Fibroblast of lung (primary cell): ENCODE measurements around the gene CHAF1B. TPM values are rescaled to one million over a fixed set of nuclear protein-coding genes. Genes with fewer than 3 reads are reported as not detected.
"Not testable (repeated sequence)": the region's sequence is repeated elsewhere in the genome, so short reads cannot be mapped to it uniquely, and the experiment has no call there.

Experiments used
- DNase-seq, 2 donors: peaks; one replicate each; pipeline versions ENCODE4 v3.0.0 to v3.0.0-alpha.2; 2010; ENCODE audit warnings: low read depth in 2 of 2
- H2AFZ ChIP-seq: 2 replicates; pipeline ENCODE4 v1.5.1; 2012; ENCODE audit warnings: low read length, control low read depth, inconsistent platforms
- H3K27ac ChIP-seq: 2 replicates; pipeline ENCODE4 v1.5.1; 2011; ENCODE audit warnings: low read length, control low read depth; ENCODE audit not compliant: insufficient read depth
- H3K27me3 ChIP-seq: 2 replicates; pipeline ENCODE4 v1.5.1; 2011; ENCODE audit warnings: mild to moderate bottlenecking, low read length; ENCODE audit not compliant: control insufficient read depth, insufficient read depth
- H3K36me3 ChIP-seq: 2 replicates; pipeline ENCODE4 v1.5.1; 2011; ENCODE audit warnings: low read length; ENCODE audit not compliant: control insufficient read depth, insufficient read depth
- H3K4me1 ChIP-seq: 2 replicates; pipeline ENCODE4 v1.5.1; 2011; ENCODE audit warnings: low read length; ENCODE audit not compliant: control insufficient read depth, insufficient read depth; ENCODE audit errors: extremely low read depth
- H3K4me2 ChIP-seq: 2 replicates; pipeline ENCODE4 v1.5.1; 2011; ENCODE audit warnings: low read length, control low read depth; ENCODE audit not compliant: insufficient read depth; ENCODE audit errors: extremely low read depth
- H3K4me3 ChIP-seq, 4 experiments: fragments of 200-600 bp in 1 of 4; sonication (generic) in 1 of 4; replicated peaks in 1 of 4; 2 replicates each; pipeline ENCODE4 v1.5.1; 2011 to 2016; ENCODE audit warnings: low read length in 4 of 4, low read depth in 3 of 4, mild to moderate bottlenecking in 3 of 4, control low read depth in 2 of 4, inconsistent platforms in 1 of 4, mixed read lengths in 1 of 4; ENCODE audit not compliant: insufficient read depth in 1 of 4; ENCODE audit errors: control extremely low read depth in 1 of 4
- H3K79me2 ChIP-seq: 2 replicates; pipeline ENCODE4 v1.5.1; 2012; ENCODE audit warnings: mild to moderate bottlenecking, low read length, inconsistent platforms; ENCODE audit not compliant: control insufficient read depth, insufficient read depth
- H3K9ac ChIP-seq: 2 replicates; pipeline ENCODE4 v1.5.1; 2011; ENCODE audit warnings: mild to moderate bottlenecking, low read length, control low read depth; ENCODE audit not compliant: insufficient read depth
- H3K9me3 ChIP-seq: 2 replicates; pipeline ENCODE4 v1.5.1; 2012; ENCODE audit warnings: low read depth, low read length; ENCODE audit not compliant: control insufficient read depth, insufficient read depth
- H4K20me1 ChIP-seq: 2 replicates; pipeline ENCODE4 v1.5.1; 2011; ENCODE audit warnings: low read length; ENCODE audit not compliant: control insufficient read depth, insufficient read depth; ENCODE audit errors: extremely low read depth
- EZH2 ChIP-seq: IDR thresholded peaks from 2 replicates; pipeline ENCODE4 v1.5.1; 2012; ENCODE audit warnings: low read length, control low read depth, mild to moderate bottlenecking; ENCODE audit errors: missing control alignments
- polyA plus RNA-seq, 2 donors: library from polyadenylated mRNA; depleted of rRNA in 1 of 2; stranded (reverse) in 1 of 2; unstranded in 1 of 2; fragments of >200 nt; gene quantifications; 2 replicates each; pipeline ENCODE4 v1.2.1, GENCODE V29; 2011 to 2012; ENCODE audit warnings: missing spikeins in 1 of 2
- total RNA-seq: library from RNA; depleted of rRNA; stranded (reverse); fragments of >200 nt; gene quantifications from 2 replicates; pipeline ENCODE4 v1.2.1, GENCODE V29; 2014
- TF ChIP-seq, protein P1 (sequence below), 2 donors: IDR thresholded peaks in 1 of 2; conservative IDR thresholded peaks in 1 of 2; 1 replicate in 1 of 2; 2 replicates in 1 of 2; pipeline ENCODE4 v1.5.1; 2011 to 2012; ENCODE audit warnings: low read length in 2 of 2, control low read depth in 1 of 2, inconsistent platforms in 1 of 2, low read depth in 1 of 2, mild to moderate bottlenecking in 1 of 2

Gene CHAF1B
- total and polyA plus RNA-seq, 2 donors (not counting 1 experiment from before 2014, with no cell fraction given) = 0.99 to 5.2 TPM

DNA sequence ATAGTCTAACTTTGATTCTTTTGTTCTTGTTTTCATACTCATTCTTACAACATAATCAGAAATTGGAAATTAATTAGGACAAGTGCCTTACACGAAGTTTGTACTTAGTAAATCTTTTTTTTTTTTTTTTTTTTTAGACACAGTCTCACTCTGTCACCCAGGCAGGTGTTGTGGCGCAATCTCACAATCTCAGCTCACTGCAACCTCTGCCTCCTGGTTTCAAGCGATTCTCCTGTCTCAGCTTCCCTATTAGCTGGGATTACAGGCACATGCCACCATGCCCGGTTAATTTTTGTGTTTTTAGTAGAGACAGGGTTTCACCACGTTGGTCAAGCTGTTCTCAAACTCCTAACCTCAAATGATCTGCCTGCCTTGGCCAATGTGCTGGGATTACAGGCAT lies 12.4 kb downstream of the CHAF1B start:
- no peaks in the 10 kb centered on the region for H3K4me1 ChIP-seq
- no peak overlapping the region for H2AFZ ChIP-seq
- H3K27ac ChIP-seq = no peak overlapping the region
- peaks cover 3% of the 10 kb centered on the region for H3K36me3 ChIP-seq
- no peak overlapping the region for H3K9ac ChIP-seq
- no peaks in the 10 kb centered on the region for H4K20me1 ChIP-seq
- H3K27me3 ChIP-seq = no peaks in the 10 kb centered on the region
- H3K9me3 ChIP-seq = no peaks in the 10 kb centered on the region
- no peak overlapping the region for H3K4me2 ChIP-seq
- no peak for DNase-seq
- TF ChIP-seq, protein P1, sequence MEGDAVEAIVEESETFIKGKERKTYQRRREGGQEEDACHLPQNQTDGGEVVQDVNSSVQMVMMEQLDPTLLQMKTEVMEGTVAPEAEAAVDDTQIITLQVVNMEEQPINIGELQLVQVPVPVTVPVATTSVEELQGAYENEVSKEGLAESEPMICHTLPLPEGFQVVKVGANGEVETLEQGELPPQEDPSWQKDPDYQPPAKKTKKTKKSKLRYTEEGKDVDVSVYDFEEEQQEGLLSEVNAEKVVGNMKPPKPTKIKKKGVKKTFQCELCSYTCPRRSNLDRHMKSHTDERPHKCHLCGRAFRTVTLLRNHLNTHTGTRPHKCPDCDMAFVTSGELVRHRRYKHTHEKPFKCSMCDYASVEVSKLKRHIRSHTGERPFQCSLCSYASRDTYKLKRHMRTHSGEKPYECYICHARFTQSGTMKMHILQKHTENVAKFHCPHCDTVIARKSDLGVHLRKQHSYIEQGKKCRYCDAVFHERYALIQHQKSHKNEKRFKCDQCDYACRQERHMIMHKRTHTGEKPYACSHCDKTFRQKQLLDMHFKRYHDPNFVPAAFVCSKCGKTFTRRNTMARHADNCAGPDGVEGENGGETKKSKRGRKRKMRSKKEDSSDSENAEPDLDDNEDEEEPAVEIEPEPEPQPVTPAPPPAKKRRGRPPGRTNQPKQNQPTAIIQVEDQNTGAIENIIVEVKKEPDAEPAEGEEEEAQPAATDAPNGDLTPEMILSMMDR (conservative IDR thresholded peaks at IDR 0.05 in 1 of 2, IDR thresholded peaks at IDR 0.05 in 1 of 2; ENCODE audit: low read depth in 1 of 2, low read length in 2 of 2) = no peak
- no peak for TF ChIP-seq EZH2
- no peaks in the 10 kb centered on the region for H3K79me2 ChIP-seq
- no peak overlapping the region for H3K4me3 ChIP-seq

DNA sequence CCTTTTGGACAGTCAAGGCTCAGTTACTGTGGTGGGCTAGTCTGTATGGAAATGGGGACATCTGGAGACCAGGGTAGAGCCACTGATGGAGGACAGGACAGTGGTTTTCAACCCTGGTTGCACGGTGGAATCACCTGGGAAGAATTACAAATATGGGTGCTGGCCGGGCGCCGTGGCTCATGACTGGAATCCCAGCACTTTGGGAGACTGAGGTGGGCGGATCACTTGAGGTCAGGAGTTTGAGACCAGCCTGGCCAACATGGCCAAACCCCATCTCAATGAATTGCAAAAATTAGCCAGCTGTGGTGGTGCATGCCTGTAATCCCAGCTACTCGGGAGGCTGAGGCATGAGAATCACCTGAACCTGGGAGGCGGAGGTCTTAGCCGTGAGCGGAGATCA lies 14.5 kb downstream of the CHAF1B start:
- not testable (repeated sequence) for H3K36me3 ChIP-seq, H3K9ac ChIP-seq, H3K4me2 ChIP-seq

DNA sequence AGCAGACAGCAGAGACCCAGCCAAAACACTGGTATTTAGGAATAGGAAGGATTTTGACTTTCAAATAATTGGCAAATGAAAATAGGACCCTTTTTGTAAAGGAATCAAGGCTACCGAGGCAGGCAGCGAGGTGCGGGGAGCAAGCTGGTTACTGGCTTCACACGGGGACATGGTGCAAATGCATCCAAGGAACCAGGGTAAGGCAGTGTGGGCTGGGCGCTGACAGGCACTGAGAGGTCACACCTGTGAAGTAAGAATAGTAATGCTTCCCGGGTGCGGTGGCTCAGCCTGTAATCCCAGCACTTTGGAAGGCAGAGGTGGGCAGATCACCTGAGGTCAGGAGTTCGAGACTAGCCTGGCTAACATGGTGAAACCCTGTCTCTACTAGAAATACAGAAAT lies 15.5 kb downstream of the CHAF1B start:
- H3K4me2 ChIP-seq = no peak overlapping the region
- H3K4me3 ChIP-seq = no peak overlapping the region
- DNase-seq = no peak
- H2AFZ ChIP-seq = no peak overlapping the region
- H3K79me2 ChIP-seq = no peaks in the 10 kb centered on the region
- no peak overlapping the region for H3K9ac ChIP-seq
- no peaks in the 10 kb centered on the region for H3K9me3 ChIP-seq
- H3K27me3 ChIP-seq = no peaks in the 10 kb centered on the region
- no peaks in the 10 kb centered on the region for H3K4me1 ChIP-seq
- no peak for TF ChIP-seq EZH2
- TF ChIP-seq, protein P1 (conservative IDR thresholded peaks at IDR 0.05 in 1 of 2, IDR thresholded peaks at IDR 0.05 in 1 of 2; ENCODE audit: low read depth in 1 of 2, low read length in 2 of 2) = no peak
- H3K36me3 ChIP-seq = peaks cover 4% of the 10 kb centered on the region
- H4K20me1 ChIP-seq = no peaks in the 10 kb centered on the region
- no peak overlapping the region for H3K27ac ChIP-seq

More for the DNA sequence above, 14.5 kb downstream of the CHAF1B start:
- not testable (repeated sequence) for H4K20me1 ChIP-seq, H2AFZ ChIP-seq, H3K27me3 ChIP-seq, H3K9me3 ChIP-seq, H3K27ac ChIP-seq, H3K4me3 ChIP-seq, H3K79me2 ChIP-seq, H3K4me1 ChIP-seq, DNase-seq
